ENCODE data around the gene STS. TPM values are rescaled to one million over a fixed set of nuclear protein-coding genes. Genes with fewer than 3 reads are reported as not detected.

The STS gene, protein sequence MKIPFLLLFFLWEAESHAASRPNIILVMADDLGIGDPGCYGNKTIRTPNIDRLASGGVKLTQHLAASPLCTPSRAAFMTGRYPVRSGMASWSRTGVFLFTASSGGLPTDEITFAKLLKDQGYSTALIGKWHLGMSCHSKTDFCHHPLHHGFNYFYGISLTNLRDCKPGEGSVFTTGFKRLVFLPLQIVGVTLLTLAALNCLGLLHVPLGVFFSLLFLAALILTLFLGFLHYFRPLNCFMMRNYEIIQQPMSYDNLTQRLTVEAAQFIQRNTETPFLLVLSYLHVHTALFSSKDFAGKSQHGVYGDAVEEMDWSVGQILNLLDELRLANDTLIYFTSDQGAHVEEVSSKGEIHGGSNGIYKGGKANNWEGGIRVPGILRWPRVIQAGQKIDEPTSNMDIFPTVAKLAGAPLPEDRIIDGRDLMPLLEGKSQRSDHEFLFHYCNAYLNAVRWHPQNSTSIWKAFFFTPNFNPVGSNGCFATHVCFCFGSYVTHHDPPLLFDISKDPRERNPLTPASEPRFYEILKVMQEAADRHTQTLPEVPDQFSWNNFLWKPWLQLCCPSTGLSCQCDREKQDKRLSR
- 6.3 TPM for total RNA-seq

DNA sequence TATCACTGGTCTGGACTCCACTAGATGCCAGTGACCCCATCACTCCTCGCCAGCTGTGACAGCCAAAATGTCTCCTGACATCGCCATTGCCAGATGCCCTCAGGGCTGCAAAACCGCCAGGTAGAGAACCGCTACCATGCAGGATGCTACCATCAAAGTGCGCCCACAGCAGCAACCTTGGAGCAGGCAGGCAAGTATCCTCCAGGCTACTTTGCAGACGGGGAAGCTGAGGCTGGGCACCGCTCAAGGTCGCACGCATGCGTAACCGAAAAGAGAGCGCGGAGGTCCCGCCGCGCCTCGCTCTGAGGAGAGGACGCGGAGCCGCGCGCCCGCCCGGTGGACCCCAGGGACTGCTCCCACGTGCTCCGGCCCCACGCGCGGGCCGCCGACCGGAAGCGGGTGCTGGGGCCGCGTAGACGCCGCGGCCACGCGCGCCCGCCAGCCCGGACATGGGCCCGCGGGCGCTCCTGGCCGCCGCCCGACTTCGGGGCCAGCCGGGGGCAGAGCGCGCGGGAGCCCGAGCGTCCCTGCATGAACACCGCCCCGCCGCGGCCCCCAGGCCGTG is at the start of gene STS:
Gene STS (plus strand): TSS at position 300 of the 565 bp plus-strand sequence. CDS start 105,488 bp downstream, outside the sequence.

DNA sequence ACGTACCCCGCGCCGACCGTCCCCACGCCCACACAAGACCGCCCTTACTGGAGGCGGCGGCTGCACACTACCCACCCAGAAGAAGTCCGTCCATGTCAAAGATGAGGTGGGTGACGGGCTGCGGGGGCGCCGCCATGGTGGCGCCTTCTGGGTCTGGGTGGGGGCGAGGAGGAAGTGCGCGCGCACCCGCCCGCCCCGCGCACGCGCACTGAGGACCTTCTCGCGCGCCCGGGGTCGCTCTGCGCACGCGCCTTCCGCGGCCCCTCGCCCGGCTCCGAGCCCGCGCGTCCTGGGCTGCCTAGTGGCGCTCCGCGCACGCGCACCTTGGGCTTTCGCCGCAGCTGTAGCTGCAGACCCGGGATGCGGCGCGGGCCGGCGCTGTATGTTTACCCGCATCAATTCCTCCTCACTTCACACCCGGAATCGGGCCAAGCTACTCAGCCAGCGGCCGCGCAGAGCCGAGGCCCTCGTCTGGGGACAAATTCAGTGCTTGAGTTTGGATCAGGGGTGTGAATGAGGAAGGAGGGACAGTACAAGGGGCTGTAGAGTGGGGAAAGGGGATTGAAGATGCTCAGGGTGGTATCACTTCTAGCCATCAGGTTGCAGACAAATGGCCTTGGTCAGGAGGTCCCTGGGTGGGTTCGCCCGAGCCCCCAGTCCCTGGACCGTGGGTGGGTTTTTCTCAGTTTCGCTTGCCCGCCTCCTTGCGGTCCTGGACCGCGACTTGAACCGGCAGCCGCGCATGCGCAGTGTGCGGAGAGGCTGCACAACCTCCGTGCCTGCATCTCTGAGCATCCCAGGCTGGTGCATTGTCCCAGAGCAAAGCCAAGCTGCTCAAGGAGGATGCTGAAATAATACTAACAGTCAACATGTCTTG is 704 bp downstream of the STS start, which contains the start of gene PUDP:
Gene PUDP (minus strand): TSS at position 176 of the 877 bp plus-strand sequence. CDS start 40 bp downstream, at position 136.

Small RNAs within 50 kb of the gene (small RNA-seq; reads per million reads assigned to genes)
- not detected for gene MIR4767 (ENCODE audit: low replicate concordance)

Other genes starting within 250 kb of the STS start
- 11.6 TPM for gene PUDP, start 441 bp downstream of the STS start, total RNA-seq